Thyroid gland (tissue), 4 donors: Measurements from ENCODE around the gene FOXO3. TPM values are rescaled to one million over a fixed set of nuclear protein-coding genes. Genes with fewer than 3 reads are reported as not detected.

Experiments used
- DNase-seq, 2 donors: peaks; one replicate each; pipeline ENCODE4 v3.0.0-alpha.2; 2019
- H3K27ac ChIP-seq, 3 donors: fragments of 200-600 bp; sonication (generic); 1 replicate in 2 of 3; 2 replicates in 1 of 3; pipeline ENCODE4 v1.5.1; 2016 to 2019; ENCODE audit warnings: mild to moderate bottlenecking in 1 of 3, moderate library complexity in 1 of 3
- H3K27me3 ChIP-seq: fragments of 200-600 bp; sonication (generic); one replicate; pipeline ENCODE4 v1.5.1; 2019
- H3K36me3 ChIP-seq, 2 donors: fragments of 200-600 bp; sonication (generic); one replicate each; pipeline ENCODE4 v1.5.1; 2016 to 2019
- H3K4me1 ChIP-seq, 2 donors: fragments of 200-600 bp; sonication (generic); one replicate each; pipeline ENCODE4 v1.5.1; 2017 to 2019
- H3K4me3 ChIP-seq, 3 donors: fragments of 200-600 bp; sonication (generic); replicated peaks in 1 of 3; 1 replicate in 2 of 3; 2 replicates in 1 of 3; pipeline ENCODE4 v1.5.1; 2016; ENCODE audit warnings: mild to moderate bottlenecking in 1 of 3
- H3K9me3 ChIP-seq: fragments of 200-600 bp; sonication (generic); one replicate; pipeline ENCODE4 v1.5.1; 2017
- POLR2A ChIP-seq, 2 donors: fragments of 450-650 bp; IDR thresholded peaks; one replicate each; pipeline ENCODE4 v1.6.1; 2017; ENCODE audit warnings: antibody characterized with exemption in 2 of 2, mild to moderate bottlenecking in 2 of 2, moderate library complexity in 1 of 2
- WGBS, 2 donors: methylation state at CpG; one replicate each; pipeline ENCODE4 v1.1.5; 2017; 5-methylcytosine and 5-hydroxymethylcytosine counted together
- intact Hi-C: fragments of 100-400 bp; cut with DNase I; formaldehyde crosslinking; loops from one replicate; pipeline ENCODE4 v1.15.1; 2023
- small RNA-seq: library from RNA; depleted of rRNA; stranded (forward); fragments of <200 nt; gene quantifications from one replicate; pipeline ENCODE3, GENCODE V24; 2016
- total RNA-seq, 4 donors: library from RNA; depleted of rRNA; stranded (reverse); fragments of >200 nt; gene quantifications; one replicate each; pipeline ENCODE4 v1.2.3, GENCODE V29; 2016
- TF ChIP-seq, protein P1 (sequence below), 6 experiments: fragments of 200-600 bp in 3 of 6; fragments of 450-650 bp in 3 of 6; sonication (generic) in 3 of 6; IDR thresholded peaks; one replicate each; pipeline ENCODE4 v1.5.1; 2016 to 2019; ENCODE audit warnings: antibody characterized with exemption in 6 of 6, mild to moderate bottlenecking in 2 of 6, inconsistent platforms in 1 of 6, moderate library complexity in 1 of 6

Gene FOXO3
- total RNA-seq, 4 donors from 2014 or later: 61.8 to 103 (median 76.8) TPM

DNA sequence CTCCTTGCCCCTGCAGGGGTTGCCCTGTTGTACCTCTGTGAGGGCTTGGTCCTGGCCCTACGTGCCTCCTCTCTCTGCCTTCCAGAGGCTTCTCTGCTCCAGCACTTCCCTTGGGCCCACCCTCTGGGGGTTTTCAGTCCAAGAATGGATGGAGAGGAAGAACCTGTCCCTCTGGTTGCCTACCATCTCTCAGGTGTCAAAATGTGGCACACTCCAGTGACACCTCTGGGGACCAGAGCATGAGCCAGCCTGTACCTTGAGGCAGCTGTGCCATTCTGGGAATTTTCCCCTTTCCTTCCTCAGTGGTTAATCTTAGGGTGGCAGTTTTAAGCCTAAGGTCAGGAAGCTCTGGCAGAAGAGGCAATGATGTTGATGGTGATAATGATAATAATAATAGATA, 172.3 kb downstream of the FOXO3 start:
- peaks cover 0 to 7% of the 10 kb centered on the region in 2 donors for H3K4me1 ChIP-seq
- no peaks in the 10 kb centered on the region for H3K9me3 ChIP-seq
- WGBS, 2 donors: 92 to 100% methylated on average over 1 of the region's 1 CpG
- intact Hi-C loops: no loop called here
- H3K36me3 ChIP-seq: no peaks in the 10 kb centered on the region
- H3K27me3 ChIP-seq: no peaks in the 10 kb centered on the region
- TF ChIP-seq, protein P1, sequence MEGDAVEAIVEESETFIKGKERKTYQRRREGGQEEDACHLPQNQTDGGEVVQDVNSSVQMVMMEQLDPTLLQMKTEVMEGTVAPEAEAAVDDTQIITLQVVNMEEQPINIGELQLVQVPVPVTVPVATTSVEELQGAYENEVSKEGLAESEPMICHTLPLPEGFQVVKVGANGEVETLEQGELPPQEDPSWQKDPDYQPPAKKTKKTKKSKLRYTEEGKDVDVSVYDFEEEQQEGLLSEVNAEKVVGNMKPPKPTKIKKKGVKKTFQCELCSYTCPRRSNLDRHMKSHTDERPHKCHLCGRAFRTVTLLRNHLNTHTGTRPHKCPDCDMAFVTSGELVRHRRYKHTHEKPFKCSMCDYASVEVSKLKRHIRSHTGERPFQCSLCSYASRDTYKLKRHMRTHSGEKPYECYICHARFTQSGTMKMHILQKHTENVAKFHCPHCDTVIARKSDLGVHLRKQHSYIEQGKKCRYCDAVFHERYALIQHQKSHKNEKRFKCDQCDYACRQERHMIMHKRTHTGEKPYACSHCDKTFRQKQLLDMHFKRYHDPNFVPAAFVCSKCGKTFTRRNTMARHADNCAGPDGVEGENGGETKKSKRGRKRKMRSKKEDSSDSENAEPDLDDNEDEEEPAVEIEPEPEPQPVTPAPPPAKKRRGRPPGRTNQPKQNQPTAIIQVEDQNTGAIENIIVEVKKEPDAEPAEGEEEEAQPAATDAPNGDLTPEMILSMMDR (IDR thresholded peaks at IDR 0.05): no peak
- no peak for TF ChIP-seq POLR2A (IDR thresholded peaks at IDR 0.05)
- H3K4me3 ChIP-seq: no peak overlapping the region
- no peak for DNase-seq
- H3K27ac ChIP-seq: no peak overlapping the region

- Histone ChIP-seq H3K4me1 (peaks cover 0 to 7% of the 10 kb centered on the region in 2 donors), H3K27me3 (no peaks in the 10 kb centered on the region), H3K4me3 (no peak overlapping the region), H3K36me3 (no peaks in the 10 kb centered on the region), H3K27ac (no peak overlapping the region), H3K9me3 (no peaks in the 10 kb centered on the region)
- intact Hi-C loops: no loop called here
- WGBS, 2 donors: 95 to 100% methylated on average over 2 of the region's 2 CpGs
- DNase-seq: no peak
- TF ChIP-seq, protein P1 (IDR thresholded peaks at IDR 0.05): no peak
- TF ChIP-seq POLR2A (IDR thresholded peaks at IDR 0.05): no peak
Measured at GRCh38 chr6:108733706-108734265, 173.1 kb downstream of the FOXO3 start.

Small RNAs within 50 kb of the gene (small RNA-seq; reads per million reads assigned to genes)
- not detected for gene AL391646.1
- gene SUMO2P8: not detected
